Mesothelial cell of epicardium (in vitro differentiated cells): ENCODE data around the gene PSTK. TPM values are rescaled to one million over a fixed set of nuclear protein-coding genes. Genes with fewer than 3 reads are reported as not detected.

ENCODE experiments used
- DNase-seq, 2 experiments: peaks; one replicate each; pipeline ENCODE4 v3.0.0; 2021; ENCODE audit warnings: low spot score in 2 of 2; ENCODE audit not compliant: unreplicated experiment in 2 of 2
- H3K27ac Mint-ChIP-seq: 2 replicates; pipeline ENCODE4 v1.8.0; 2021; ENCODE audit warnings: mixed read lengths
- H3K27me3 Mint-ChIP-seq: 2 replicates; pipeline ENCODE4 v1.8.0; 2021; ENCODE audit warnings: low read depth, mixed read lengths
- H3K36me3 Mint-ChIP-seq: 2 replicates; pipeline ENCODE4 v1.8.0; 2021; ENCODE audit warnings: mixed read lengths
- H3K4me1 Mint-ChIP-seq: 2 replicates; pipeline ENCODE4 v1.8.0; 2021; ENCODE audit warnings: mixed read lengths
- H3K4me3 Mint-ChIP-seq: 2 replicates; pipeline ENCODE4 v1.8.0; 2021; ENCODE audit warnings: mild to moderate bottlenecking, moderate library complexity, mixed read lengths
- H3K9me3 Mint-ChIP-seq: 2 replicates; pipeline ENCODE4 v1.8.0; 2021; ENCODE audit warnings: mixed read lengths
- total RNA-seq: library from RNA; stranded (reverse); gene quantifications from 3 replicates; pipeline ENCODE4 v1.2.1, GENCODE V29; 2021
- TF ChIP-seq, protein P1 (sequence below): fragments of 200-600 bp; sonication (generic); IDR thresholded peaks from one replicate; pipeline ENCODE4 v1.5.0; 2021; ENCODE audit warnings: antibody characterized with exemption; ENCODE audit not compliant: unreplicated experiment

PSTK gene, protein sequence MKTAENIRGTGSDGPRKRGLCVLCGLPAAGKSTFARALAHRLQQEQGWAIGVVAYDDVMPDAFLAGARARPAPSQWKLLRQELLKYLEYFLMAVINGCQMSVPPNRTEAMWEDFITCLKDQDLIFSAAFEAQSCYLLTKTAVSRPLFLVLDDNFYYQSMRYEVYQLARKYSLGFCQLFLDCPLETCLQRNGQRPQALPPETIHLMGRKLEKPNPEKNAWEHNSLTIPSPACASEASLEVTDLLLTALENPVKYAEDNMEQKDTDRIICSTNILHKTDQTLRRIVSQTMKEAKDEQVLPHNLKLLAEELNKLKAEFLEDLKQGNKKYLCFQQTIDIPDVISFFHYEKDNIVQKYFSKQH
- 7.7 to 9.1 TPM (median 8.2 TPM) in 3 replicates for total RNA-seq

DNA sequence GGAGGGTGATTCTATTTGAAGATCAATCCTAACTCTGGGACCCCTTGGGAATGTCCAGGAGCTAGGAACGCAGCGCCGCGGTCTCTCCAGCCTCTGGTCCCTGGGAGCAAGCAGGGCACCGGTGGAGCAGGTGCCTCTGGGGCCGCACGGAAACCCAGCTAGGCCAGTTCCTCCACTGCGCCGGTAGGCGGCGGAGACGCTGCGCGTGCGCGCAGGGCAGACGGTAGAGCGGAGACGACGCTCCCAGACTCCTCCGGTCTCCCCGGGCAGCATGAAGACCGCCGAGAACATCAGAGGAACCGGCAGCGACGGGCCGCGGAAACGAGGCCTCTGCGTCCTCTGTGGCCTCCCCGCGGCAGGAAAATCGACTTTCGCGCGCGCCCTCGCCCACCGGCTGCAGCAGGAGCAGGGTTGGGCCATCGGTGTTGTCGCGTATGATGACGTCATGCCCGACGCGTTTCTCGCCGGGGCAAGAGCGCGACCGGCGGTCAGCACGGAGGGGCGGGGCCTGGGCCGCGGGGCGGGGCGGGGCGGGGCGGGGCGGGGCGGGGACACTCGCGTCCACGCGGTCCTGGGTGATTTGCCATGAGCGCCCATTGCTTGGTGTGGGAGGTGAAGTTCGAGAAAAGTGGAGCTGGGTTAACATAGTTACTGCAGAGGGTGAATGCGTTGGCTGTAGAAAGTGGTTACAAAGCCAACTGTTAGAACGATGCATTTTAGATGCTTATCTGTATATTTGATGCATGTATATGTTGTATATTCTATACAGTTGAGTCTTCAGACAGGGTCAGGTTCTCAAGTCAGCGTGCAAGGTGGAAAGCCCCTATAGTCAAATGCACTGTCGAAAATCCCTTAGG, at the start of gene PSTK:
Gene PSTK, plus strand, starts transcription at position 193 of the 857 bp plus-strand sequence. Its CDS starts 79 bp downstream, at position 272.
- H3K4me3 Mint-ChIP-seq = peak within 1 kb of the TSS; percentile 84
- peaks cover 9% of the 10 kb centered on the region for H3K4me1 Mint-ChIP-seq
- no peaks in the 10 kb centered on the region for H3K9me3 Mint-ChIP-seq
- DNase-seq = peak; percentile 79 to 88
- H3K27ac Mint-ChIP-seq = peak within 1 kb of the TSS; percentile 97
- peaks cover 14% of the 10 kb centered on the region for H3K27me3 Mint-ChIP-seq
- H3K36me3 Mint-ChIP-seq = peaks cover 3% of the 10 kb centered on the region
- TF ChIP-seq, protein P1, sequence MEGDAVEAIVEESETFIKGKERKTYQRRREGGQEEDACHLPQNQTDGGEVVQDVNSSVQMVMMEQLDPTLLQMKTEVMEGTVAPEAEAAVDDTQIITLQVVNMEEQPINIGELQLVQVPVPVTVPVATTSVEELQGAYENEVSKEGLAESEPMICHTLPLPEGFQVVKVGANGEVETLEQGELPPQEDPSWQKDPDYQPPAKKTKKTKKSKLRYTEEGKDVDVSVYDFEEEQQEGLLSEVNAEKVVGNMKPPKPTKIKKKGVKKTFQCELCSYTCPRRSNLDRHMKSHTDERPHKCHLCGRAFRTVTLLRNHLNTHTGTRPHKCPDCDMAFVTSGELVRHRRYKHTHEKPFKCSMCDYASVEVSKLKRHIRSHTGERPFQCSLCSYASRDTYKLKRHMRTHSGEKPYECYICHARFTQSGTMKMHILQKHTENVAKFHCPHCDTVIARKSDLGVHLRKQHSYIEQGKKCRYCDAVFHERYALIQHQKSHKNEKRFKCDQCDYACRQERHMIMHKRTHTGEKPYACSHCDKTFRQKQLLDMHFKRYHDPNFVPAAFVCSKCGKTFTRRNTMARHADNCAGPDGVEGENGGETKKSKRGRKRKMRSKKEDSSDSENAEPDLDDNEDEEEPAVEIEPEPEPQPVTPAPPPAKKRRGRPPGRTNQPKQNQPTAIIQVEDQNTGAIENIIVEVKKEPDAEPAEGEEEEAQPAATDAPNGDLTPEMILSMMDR = peak; percentile 94

- no peak overlapping the region for H3K27ac Mint-ChIP-seq
- H3K36me3 Mint-ChIP-seq = peaks cover 20% of the 10 kb centered on the region
- no peaks in the 10 kb centered on the region for H3K27me3 Mint-ChIP-seq
- TF ChIP-seq, protein P1 = no peak
- peaks cover 4% of the 10 kb centered on the region for H3K9me3 Mint-ChIP-seq
- no peaks in the 10 kb centered on the region for H3K4me1 Mint-ChIP-seq
- no peak overlapping the region for H3K4me3 Mint-ChIP-seq
- no peak for DNase-seq
Measured at GRCh38 chr10:122931088-122931906, 48.9 kb upstream of the PSTK start.

GRCh38 chr10:122939133-122939855, 40.9 kb upstream of the PSTK start:
- no peak for DNase-seq
- Mint-ChIP-seq H3K4me3 (no peak overlapping the region), H3K9me3 (peaks cover 6% of the 10 kb centered on the region), H3K4me1 (peaks cover 13% of the 10 kb centered on the region), H3K27ac (peak overlapping the region; percentile 62), H3K36me3 (peaks cover 24% of the 10 kb centered on the region), H3K27me3 (no peaks in the 10 kb centered on the region)
- TF ChIP-seq, protein P1 = no peak

DNA sequence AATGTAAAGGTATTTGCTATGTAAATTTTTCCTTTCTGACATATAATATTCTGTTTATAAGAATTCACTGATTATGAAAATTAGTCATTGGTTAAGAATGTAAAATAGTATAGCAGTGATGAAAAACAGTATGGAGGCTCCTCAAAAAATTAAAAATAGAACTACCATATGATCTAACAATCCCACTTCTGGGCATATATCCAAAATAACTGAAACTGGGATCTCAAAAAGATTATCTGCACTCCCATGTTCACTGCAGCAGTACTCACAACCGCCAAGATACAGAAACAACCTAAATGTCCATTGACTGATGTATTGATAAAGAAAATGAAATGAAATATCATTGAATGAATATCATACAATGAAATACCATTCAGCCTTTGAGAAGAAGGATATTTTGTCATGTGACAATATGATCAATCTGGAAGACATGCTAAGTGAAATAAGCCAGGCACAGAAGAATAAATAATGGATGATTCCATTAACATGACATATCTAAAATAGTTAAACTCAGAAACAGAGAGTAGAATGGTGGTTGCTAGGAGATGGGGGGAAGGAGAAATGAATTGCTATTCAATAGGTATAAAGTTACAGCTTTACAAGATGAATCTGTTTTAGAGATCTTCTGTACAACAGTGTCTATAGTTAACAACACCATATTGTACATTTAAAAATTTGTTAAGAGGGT, 40.2 kb upstream of the PSTK start:
- no peaks in the 10 kb centered on the region for H3K27me3 Mint-ChIP-seq
- no peak overlapping the region for H3K4me3 Mint-ChIP-seq
- H3K27ac Mint-ChIP-seq = peak overlapping the region; percentile 45
- DNase-seq = no peak
- H3K9me3 Mint-ChIP-seq = peaks cover 6% of the 10 kb centered on the region
- TF ChIP-seq, protein P1 = no peak
- H3K36me3 Mint-ChIP-seq = peaks cover 22% of the 10 kb centered on the region
- H3K4me1 Mint-ChIP-seq = peaks cover 13% of the 10 kb centered on the region
